Spinal cord (tissue), 10 donors: ENCODE results near the gene ANKRD1. TPM values are rescaled to one million over a fixed set of nuclear protein-coding genes. Genes with fewer than 3 reads are reported as not detected.
A peak's percentile ranks its signal among the peaks of the same experiment; 100 is the strongest.

Source experiments
- DNase-seq, 6 donors: peaks; one replicate each; pipeline versions ENCODE4 v3.0.0 to v3.0.0-alpha.2; 2013 to 2015; ENCODE audit warnings: low spot score in 6 of 6, low read depth in 4 of 6
- H3K27ac ChIP-seq: one replicate; pipeline ENCODE4 v1.5.1; 2013; ENCODE audit warnings: low read depth, low read length, control low read depth
- H3K27me3 ChIP-seq: one replicate; pipeline ENCODE4 v1.6.1; 2013; ENCODE audit warnings: low read length; ENCODE audit not compliant: control insufficient read depth, insufficient read depth
- H3K36me3 ChIP-seq: one replicate; pipeline ENCODE4 v1.6.1; 2013; ENCODE audit warnings: low read length; ENCODE audit not compliant: control insufficient read depth, insufficient read depth
- H3K4me1 ChIP-seq: one replicate; pipeline ENCODE4 v1.6.1; 2013; ENCODE audit warnings: low read length; ENCODE audit not compliant: control insufficient read depth, insufficient read depth
- H3K4me3 ChIP-seq: one replicate; pipeline ENCODE4 v1.5.1; 2013; ENCODE audit warnings: low read depth, low read length, control low read depth
- H3K9me3 ChIP-seq: one replicate; pipeline ENCODE4 v1.6.1; 2013; ENCODE audit warnings: low read length; ENCODE audit not compliant: control insufficient read depth, insufficient read depth
- WGBS: methylation state at CpG from one replicate; pipeline ENCODE4 v1.1.5; 2013; ENCODE audit warnings: missing lambda C conversion rate; ENCODE audit not compliant: insufficient coverage; 5-methylcytosine and 5-hydroxymethylcytosine counted together
- polyA plus RNA-seq, 2 donors: library from polyadenylated mRNA; unstranded; fragments of 120-200 nt; gene quantifications; one replicate each; pipeline ENCODE4 v1.2.1, GENCODE V29; 2013; ENCODE audit not compliant: insufficient read length in 2 of 2
- total RNA-seq, 2 donors: library from RNA; depleted of rRNA in 1 of 2; stranded (reverse); fragments of 120-200 nt in 1 of 2; fragments of >200 nt in 1 of 2; gene quantifications; one replicate each; pipeline versions ENCODE4 v1.2.3 to v1.2.4, GENCODE V29; 2013 to 2014
- donor health status: healthy.

Gene ANKRD1
- total and polyA plus RNA-seq, 4 donors: 0.17 to 0.47 (median 0.21) TPM; not detected in 1

DNA sequence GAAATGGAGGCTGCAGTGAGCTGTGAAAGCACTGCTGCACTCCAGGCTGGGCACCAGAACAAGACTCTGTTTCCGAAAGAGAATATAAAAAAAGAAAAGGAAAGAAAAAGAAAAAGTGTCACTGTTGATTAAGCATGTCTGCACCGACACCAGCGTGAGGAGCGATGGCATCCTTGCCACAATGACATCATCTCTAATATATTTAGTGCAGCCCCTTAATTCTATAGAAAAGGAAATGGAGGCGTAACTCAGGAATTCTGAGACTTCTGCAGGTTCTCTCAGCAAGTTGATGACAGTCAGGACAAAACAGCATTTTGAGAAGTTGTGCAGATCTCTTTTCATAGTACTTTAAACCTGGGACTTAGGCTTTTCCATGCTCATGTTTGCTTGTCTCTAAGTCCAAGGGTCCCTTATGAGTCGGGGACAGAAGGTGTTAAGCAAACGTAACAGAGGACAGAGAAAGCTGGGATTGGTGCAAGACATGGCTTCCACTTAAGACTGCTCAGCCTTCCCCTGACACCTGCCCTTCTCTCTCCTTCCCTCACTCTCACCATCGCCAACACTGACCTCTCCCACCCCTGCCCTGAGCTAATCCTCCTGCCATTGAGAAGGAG is 16.9 kb upstream of the ANKRD1 start:
- H3K36me3 ChIP-seq: no peaks in the 10 kb centered on the region
- H3K27me3 ChIP-seq: no peaks in the 10 kb centered on the region
- H3K27ac ChIP-seq: no peak overlapping the region
- peaks cover 3% of the 10 kb centered on the region for H3K4me1 ChIP-seq
- H3K9me3 ChIP-seq: no peaks in the 10 kb centered on the region
- 95% methylated on average over 2 of the region's 8 CpGs for WGBS
- no peak for DNase-seq
- no peak overlapping the region for H3K4me3 ChIP-seq

DNA sequence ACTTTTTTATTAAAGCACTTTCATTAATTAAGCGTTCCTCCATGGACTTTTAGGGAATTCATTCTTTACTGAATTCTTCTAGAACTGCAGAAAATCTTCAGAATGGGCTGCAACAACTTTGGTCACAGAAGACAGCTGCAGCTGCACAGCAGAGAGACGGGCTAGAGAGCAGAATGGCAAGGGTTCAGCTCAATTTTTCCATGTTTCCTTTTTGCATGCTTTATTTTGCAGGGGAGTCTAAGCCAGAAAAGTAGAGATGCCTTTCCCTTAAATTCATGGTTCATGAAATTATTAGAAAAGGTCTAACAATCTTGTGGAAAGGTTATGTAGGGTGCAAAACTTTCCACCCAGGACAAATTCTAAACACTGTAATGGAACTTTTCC is 15.4 kb upstream of the ANKRD1 start:
- Histone ChIP-seq H3K27ac (no peak overlapping the region), H3K27me3 (no peaks in the 10 kb centered on the region), H3K4me1 (peaks cover 3% of the 10 kb centered on the region), H3K36me3 (no peaks in the 10 kb centered on the region), H3K4me3 (no peak overlapping the region), H3K9me3 (no peaks in the 10 kb centered on the region)
- DNase-seq: no peak
- 75% methylated on average over 2 of the region's 2 CpGs for WGBS

- Histone ChIP-seq H3K9me3 (no peaks in the 10 kb centered on the region), H3K36me3 (no peaks in the 10 kb centered on the region), H3K4me3 (no peak overlapping the region), H3K27me3 (no peaks in the 10 kb centered on the region), H3K27ac (no peak overlapping the region), H3K4me1 (peaks cover 8% of the 10 kb centered on the region)
- 51% methylated on average over 3 of the region's 5 CpGs for WGBS
- DNase-seq: no peak
Observed at GRCh38 chr10:90935581-90936275, 14.8 kb upstream of the ANKRD1 start.

GRCh38 chr10:90930971-90931871 is 10.3 kb upstream of the ANKRD1 start:
- Histone ChIP-seq H3K27ac (peak overlapping the region; percentile 80), H3K27me3 (no peaks in the 10 kb centered on the region), H3K36me3 (no peaks in the 10 kb centered on the region), H3K4me1 (peaks cover 18% of the 10 kb centered on the region), H3K9me3 (no peaks in the 10 kb centered on the region), H3K4me3 (no peak overlapping the region)
- peak in 1 of 6 donors; percentile 35 for DNase-seq
- WGBS: 73% methylated on average over 4 of the region's 6 CpGs

DNA sequence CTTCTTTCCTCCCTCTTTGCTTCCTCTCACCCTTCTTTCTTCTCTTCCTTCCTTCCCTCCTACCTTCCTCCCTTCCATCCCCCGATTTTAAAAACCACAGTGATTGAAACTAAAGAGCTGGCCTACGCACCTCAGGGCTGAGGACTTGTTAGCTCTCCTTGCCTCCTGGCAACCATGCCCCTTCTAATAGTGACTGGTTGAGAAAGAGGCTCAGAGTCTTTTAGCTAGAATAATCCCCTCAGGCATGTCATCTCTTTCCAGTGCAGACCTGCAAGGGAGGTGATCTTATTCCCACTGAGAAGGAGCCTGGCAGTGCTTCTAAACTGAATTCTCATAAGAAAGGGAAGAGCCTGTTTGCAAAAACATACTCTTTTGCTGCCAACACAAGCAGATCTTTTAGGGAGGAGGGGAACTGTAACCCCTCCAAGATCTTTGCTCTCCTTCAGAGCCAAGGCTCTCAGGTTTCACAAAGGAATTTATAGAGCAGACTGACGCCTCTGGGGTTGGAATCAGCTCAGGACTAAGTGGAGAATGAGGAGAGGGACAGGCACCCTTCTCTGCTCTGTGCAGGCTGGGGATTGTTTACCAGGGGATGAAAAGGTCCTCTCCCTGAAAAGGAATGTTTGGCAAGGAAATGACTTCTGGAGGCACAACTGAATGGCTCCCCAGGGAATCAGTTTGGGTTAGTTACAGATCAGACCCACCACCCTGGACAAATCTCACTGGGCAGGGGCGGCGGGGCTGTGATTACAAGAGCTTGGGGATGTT is 9.4 kb upstream of the ANKRD1 start:
- peak in 4 of 6 donors; percentile 11 to 87 (median 27) for DNase-seq
- no peaks in the 10 kb centered on the region for H3K36me3 ChIP-seq
- peaks cover 15% of the 10 kb centered on the region for H3K4me1 ChIP-seq
- WGBS: 11% methylated on average over 1 of the region's 5 CpGs
- H3K27me3 ChIP-seq: no peaks in the 10 kb centered on the region
- no peak overlapping the region for H3K4me3 ChIP-seq
- peak overlapping the region; percentile 80 for H3K27ac ChIP-seq
- H3K9me3 ChIP-seq: no peaks in the 10 kb centered on the region

DNA sequence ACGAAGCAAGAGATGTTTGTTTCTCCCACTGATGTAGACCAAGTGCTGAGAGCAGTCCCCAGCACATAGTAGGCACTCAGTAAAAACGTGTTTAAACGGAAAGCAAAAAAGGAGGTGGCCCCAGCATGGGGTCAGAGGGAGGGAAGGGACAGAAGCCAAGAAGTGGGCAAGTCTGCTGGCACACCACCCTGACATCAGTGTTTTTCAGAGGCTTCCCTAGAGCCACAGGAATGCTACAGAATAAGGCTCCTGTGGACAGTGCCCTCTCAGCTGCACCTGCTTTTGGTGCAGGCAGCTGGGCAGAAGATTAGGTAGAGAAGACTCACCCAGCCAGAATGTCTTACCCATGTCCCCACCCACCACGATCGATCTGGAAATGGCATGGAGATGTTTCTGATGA is 8.3 kb upstream of the ANKRD1 start:
- H3K4me3 ChIP-seq: no peak overlapping the region

GRCh38 chr10:90927293-90927692 is 6.4 kb upstream of the ANKRD1 start:
- Histone ChIP-seq H3K4me1 (peaks cover 15% of the 10 kb centered on the region), H3K27me3 (no peaks in the 10 kb centered on the region), H3K4me3 (no peak overlapping the region), H3K9me3 (no peaks in the 10 kb centered on the region), H3K36me3 (no peaks in the 10 kb centered on the region), H3K27ac (no peak overlapping the region)
- no peak for DNase-seq
- WGBS: no CpG with 5 or more reads among the region's 2 CpGs

More for the DNA sequence above, 8.3 kb upstream of the ANKRD1 start:
- Histone ChIP-seq H3K27me3 (no peaks in the 10 kb centered on the region), H3K4me1 (peaks cover 15% of the 10 kb centered on the region), H3K27ac (no peak overlapping the region), H3K9me3 (no peaks in the 10 kb centered on the region), H3K36me3 (no peaks in the 10 kb centered on the region)
- DNase-seq: no peak
- WGBS: 40% methylated on average over 2 of the region's 5 CpGs

- 64% methylated on average over 2 of the region's 5 CpGs for WGBS
- H3K4me1 ChIP-seq: peaks cover 6% of the 10 kb centered on the region
- H3K4me3 ChIP-seq: no peak overlapping the region
- no peak overlapping the region for H3K27ac ChIP-seq
- no peaks in the 10 kb centered on the region for H3K36me3 ChIP-seq
- no peak for DNase-seq
- H3K9me3 ChIP-seq: no peaks in the 10 kb centered on the region
- no peaks in the 10 kb centered on the region for H3K27me3 ChIP-seq
Observed at GRCh38 chr10:90925079-90926029, 4.5 kb upstream of the ANKRD1 start.
